Fibroblast of lung (primary cell): ENCODE measurements around the gene EXOC6. TPM values are rescaled to one million over a fixed set of nuclear protein-coding genes. Genes with fewer than 3 reads are reported as not detected.

ENCODE experiments used
- DNase-seq, 2 donors: peaks; one replicate each; pipeline versions ENCODE4 v3.0.0 to v3.0.0-alpha.2; 2010; ENCODE audit warnings: low read depth in 2 of 2
- H2AFZ ChIP-seq: 2 replicates; pipeline ENCODE4 v1.5.1; 2012; ENCODE audit warnings: low read length, control low read depth, inconsistent platforms
- H3K27ac ChIP-seq: 2 replicates; pipeline ENCODE4 v1.5.1; 2011; ENCODE audit warnings: low read length, control low read depth; ENCODE audit not compliant: insufficient read depth
- H3K27me3 ChIP-seq: 2 replicates; pipeline ENCODE4 v1.5.1; 2011; ENCODE audit warnings: mild to moderate bottlenecking, low read length; ENCODE audit not compliant: control insufficient read depth, insufficient read depth
- H3K36me3 ChIP-seq: 2 replicates; pipeline ENCODE4 v1.5.1; 2011; ENCODE audit warnings: low read length; ENCODE audit not compliant: control insufficient read depth, insufficient read depth
- H3K4me1 ChIP-seq: 2 replicates; pipeline ENCODE4 v1.5.1; 2011; ENCODE audit warnings: low read length; ENCODE audit not compliant: control insufficient read depth, insufficient read depth; ENCODE audit errors: extremely low read depth
- H3K4me2 ChIP-seq: 2 replicates; pipeline ENCODE4 v1.5.1; 2011; ENCODE audit warnings: low read length, control low read depth; ENCODE audit not compliant: insufficient read depth; ENCODE audit errors: extremely low read depth
- H3K4me3 ChIP-seq, 4 experiments: fragments of 200-600 bp in 1 of 4; sonication (generic) in 1 of 4; replicated peaks in 1 of 4; 2 replicates each; pipeline ENCODE4 v1.5.1; 2011 to 2016; ENCODE audit warnings: low read length in 4 of 4, low read depth in 3 of 4, mild to moderate bottlenecking in 3 of 4, control low read depth in 2 of 4, inconsistent platforms in 1 of 4, mixed read lengths in 1 of 4; ENCODE audit not compliant: insufficient read depth in 1 of 4; ENCODE audit errors: control extremely low read depth in 1 of 4
- H3K79me2 ChIP-seq: 2 replicates; pipeline ENCODE4 v1.5.1; 2012; ENCODE audit warnings: mild to moderate bottlenecking, low read length, inconsistent platforms; ENCODE audit not compliant: control insufficient read depth, insufficient read depth
- H3K9ac ChIP-seq: 2 replicates; pipeline ENCODE4 v1.5.1; 2011; ENCODE audit warnings: mild to moderate bottlenecking, low read length, control low read depth; ENCODE audit not compliant: insufficient read depth
- H3K9me3 ChIP-seq: 2 replicates; pipeline ENCODE4 v1.5.1; 2012; ENCODE audit warnings: low read depth, low read length; ENCODE audit not compliant: control insufficient read depth, insufficient read depth
- H4K20me1 ChIP-seq: 2 replicates; pipeline ENCODE4 v1.5.1; 2011; ENCODE audit warnings: low read length; ENCODE audit not compliant: control insufficient read depth, insufficient read depth; ENCODE audit errors: extremely low read depth
- EZH2 ChIP-seq: IDR thresholded peaks from 2 replicates; pipeline ENCODE4 v1.5.1; 2012; ENCODE audit warnings: low read length, control low read depth, mild to moderate bottlenecking; ENCODE audit errors: missing control alignments
- polyA minus RNA-seq: library from RNA; depleted of rRNA, polyadenylated mRNA; stranded (reverse); fragments of >200 nt; gene quantifications from 2 replicates; pipeline ENCODE4 v1.2.3, GENCODE V29; 2011; ENCODE audit warnings: low replicate concordance
- polyA plus RNA-seq, 2 donors: library from polyadenylated mRNA; depleted of rRNA in 1 of 2; stranded (reverse) in 1 of 2; unstranded in 1 of 2; fragments of >200 nt; gene quantifications; 2 replicates each; pipeline ENCODE4 v1.2.1, GENCODE V29; 2011 to 2012; ENCODE audit warnings: missing spikeins in 1 of 2
- total RNA-seq: library from RNA; depleted of rRNA; stranded (reverse); fragments of >200 nt; gene quantifications from 2 replicates; pipeline ENCODE4 v1.2.1, GENCODE V29; 2014
- TF ChIP-seq, protein P1 (sequence below), 2 donors: IDR thresholded peaks in 1 of 2; conservative IDR thresholded peaks in 1 of 2; 1 replicate in 1 of 2; 2 replicates in 1 of 2; pipeline ENCODE4 v1.5.1; 2011 to 2012; ENCODE audit warnings: low read length in 2 of 2, control low read depth in 1 of 2, inconsistent platforms in 1 of 2, low read depth in 1 of 2, mild to moderate bottlenecking in 1 of 2

Gene EXOC6, protein sequence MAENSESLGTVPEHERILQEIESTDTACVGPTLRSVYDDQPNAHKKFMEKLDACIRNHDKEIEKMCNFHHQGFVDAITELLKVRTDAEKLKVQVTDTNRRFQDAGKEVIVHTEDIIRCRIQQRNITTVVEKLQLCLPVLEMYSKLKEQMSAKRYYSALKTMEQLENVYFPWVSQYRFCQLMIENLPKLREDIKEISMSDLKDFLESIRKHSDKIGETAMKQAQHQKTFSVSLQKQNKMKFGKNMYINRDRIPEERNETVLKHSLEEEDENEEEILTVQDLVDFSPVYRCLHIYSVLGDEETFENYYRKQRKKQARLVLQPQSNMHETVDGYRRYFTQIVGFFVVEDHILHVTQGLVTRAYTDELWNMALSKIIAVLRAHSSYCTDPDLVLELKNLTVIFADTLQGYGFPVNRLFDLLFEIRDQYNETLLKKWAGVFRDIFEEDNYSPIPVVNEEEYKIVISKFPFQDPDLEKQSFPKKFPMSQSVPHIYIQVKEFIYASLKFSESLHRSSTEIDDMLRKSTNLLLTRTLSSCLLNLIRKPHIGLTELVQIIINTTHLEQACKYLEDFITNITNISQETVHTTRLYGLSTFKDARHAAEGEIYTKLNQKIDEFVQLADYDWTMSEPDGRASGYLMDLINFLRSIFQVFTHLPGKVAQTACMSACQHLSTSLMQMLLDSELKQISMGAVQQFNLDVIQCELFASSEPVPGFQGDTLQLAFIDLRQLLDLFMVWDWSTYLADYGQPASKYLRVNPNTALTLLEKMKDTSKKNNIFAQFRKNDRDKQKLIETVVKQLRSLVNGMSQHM
- total RNA-seq (8.5 and 9.2 TPM in 2 replicates), polyA plus RNA-seq (6.2 and 12.9 TPM in 2 replicates), polyA minus RNA-seq (0.79 and 7.3 TPM in 2 replicates)
- 5.0 and 16.4 TPM in 2 replicates for polyA plus RNA-seq (2012)

DNA sequence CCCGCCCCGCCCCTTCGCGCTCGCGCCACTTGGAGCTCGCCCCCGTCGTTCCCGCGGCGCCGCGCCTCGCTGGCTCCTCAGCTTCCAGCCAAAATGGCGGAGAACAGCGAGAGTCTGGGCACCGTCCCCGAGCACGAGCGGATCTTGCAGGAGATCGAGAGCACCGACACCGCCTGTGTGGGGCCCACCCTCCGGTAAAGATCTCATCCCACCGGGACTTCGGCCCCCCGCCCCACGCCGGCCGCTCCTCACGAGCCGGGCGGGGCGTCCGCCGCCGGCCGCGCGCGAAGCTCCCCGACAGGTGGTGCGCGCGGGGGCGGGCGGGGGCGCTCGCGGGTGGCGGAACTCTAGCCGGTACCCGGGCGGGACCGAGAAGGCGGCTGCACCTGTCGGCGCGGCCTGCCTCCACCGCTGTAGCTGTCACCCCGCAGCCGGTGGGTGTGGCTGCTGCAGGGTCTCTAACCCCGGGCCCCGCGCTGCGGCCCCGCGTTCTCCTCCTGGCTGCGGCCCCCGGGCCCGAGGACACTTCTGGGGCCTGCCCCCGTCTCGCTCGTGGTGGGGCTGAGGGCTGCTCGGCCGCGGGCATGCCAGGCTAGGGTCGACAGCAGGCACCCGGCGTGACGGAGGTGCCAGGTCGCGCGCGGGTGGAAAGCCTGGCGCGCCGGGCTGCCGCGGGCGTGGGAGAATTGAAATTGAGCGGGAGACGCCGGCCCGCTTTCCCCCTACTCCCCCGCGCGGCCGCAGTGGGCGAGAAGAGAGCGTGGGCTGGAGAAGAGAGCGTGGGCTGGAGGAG is at the start of gene EXOC6:
Gene EXOC6, plus strand, starts transcription at position 80 of the 793 bp plus-strand sequence. Its CDS starts 14 bp downstream, at position 94.
- H3K27ac ChIP-seq = no peak within 1 kb of the TSS
- no peak for TF ChIP-seq EZH2
- TF ChIP-seq, protein P1, sequence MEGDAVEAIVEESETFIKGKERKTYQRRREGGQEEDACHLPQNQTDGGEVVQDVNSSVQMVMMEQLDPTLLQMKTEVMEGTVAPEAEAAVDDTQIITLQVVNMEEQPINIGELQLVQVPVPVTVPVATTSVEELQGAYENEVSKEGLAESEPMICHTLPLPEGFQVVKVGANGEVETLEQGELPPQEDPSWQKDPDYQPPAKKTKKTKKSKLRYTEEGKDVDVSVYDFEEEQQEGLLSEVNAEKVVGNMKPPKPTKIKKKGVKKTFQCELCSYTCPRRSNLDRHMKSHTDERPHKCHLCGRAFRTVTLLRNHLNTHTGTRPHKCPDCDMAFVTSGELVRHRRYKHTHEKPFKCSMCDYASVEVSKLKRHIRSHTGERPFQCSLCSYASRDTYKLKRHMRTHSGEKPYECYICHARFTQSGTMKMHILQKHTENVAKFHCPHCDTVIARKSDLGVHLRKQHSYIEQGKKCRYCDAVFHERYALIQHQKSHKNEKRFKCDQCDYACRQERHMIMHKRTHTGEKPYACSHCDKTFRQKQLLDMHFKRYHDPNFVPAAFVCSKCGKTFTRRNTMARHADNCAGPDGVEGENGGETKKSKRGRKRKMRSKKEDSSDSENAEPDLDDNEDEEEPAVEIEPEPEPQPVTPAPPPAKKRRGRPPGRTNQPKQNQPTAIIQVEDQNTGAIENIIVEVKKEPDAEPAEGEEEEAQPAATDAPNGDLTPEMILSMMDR (conservative IDR thresholded peaks at IDR 0.05 in 1 of 2, IDR thresholded peaks at IDR 0.05 in 1 of 2; ENCODE audit: low read depth in 1 of 2, low read length in 2 of 2) = no peak

DNA sequence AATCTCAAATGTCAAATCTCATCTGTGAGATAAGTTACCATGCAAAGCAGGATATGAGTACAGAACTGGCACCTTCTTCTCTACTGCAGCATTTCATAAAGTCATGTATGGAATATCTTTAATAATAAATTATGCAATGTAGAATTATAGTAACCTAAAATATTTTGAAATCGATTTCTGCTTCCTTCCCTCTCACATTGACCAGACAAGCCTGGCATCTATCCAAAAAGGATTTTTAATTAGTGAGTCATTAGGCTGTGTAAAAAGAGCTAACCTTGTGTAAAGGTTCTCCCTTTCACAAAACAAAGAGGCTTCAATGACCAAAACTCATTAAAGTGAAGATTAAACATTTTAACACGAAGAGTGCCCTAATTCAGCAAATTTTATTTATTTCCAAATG is 48.8 kb upstream of the EXOC6 start:
- Histone ChIP-seq H3K27me3 (no peaks in the 10 kb centered on the region), H3K36me3 (no peaks in the 10 kb centered on the region), H3K27ac (no peak overlapping the region), H3K79me2 (no peaks in the 10 kb centered on the region), H3K4me2 (no peak overlapping the region), H3K9me3 (no peaks in the 10 kb centered on the region), H3K9ac (no peak overlapping the region), H3K4me3 (no peak overlapping the region), H2AFZ (no peak overlapping the region), H3K4me1 (no peaks in the 10 kb centered on the region), H4K20me1 (no peaks in the 10 kb centered on the region)
- TF ChIP-seq, protein P1 (conservative IDR thresholded peaks at IDR 0.05 in 1 of 2, IDR thresholded peaks at IDR 0.05 in 1 of 2; ENCODE audit: low read depth in 1 of 2, low read length in 2 of 2) = no peak
- no peak for TF ChIP-seq EZH2
- DNase-seq = peak in 1 of 2 donors; percentile 14

More for the DNA sequence above, at the start of gene EXOC6:
- Histone ChIP-seq H4K20me1 (no peaks in the 10 kb centered on the region), H3K4me1 (peaks cover 3% of the 10 kb centered on the region), H3K4me3 (peak within 1 kb of the TSS; percentile 60 to 90 (median 79)), H2AFZ (peak within 1 kb of the TSS; percentile 96), H3K4me2 (peak within 1 kb of the TSS; percentile 98), H3K9ac (peak within 1 kb of the TSS; percentile 72), H3K9me3 (no peaks in the 10 kb centered on the region), H3K36me3 (no peaks in the 10 kb centered on the region), H3K27me3 (no peaks in the 10 kb centered on the region), H3K79me2 (no peaks in the 10 kb centered on the region)
- peak; percentile 72 to 77 for DNase-seq
